Endothelial cell of umbilical vein (primary cell): ENCODE data around the gene DDIT4.

Experiments
- CTCF ChIP-seq, 2 donors: IDR thresholded peaks; 1 replicate in 1 of 2; 2 replicates in 1 of 2; pipeline ENCODE4 v1.5.1; 2011; ENCODE audit warnings: low read length in 2 of 2, mild to moderate bottlenecking in 2 of 2, moderate library complexity in 2 of 2, control low read depth in 1 of 2, inconsistent platforms in 1 of 2, low read depth in 1 of 2; ENCODE audit not compliant: insufficient read depth in 1 of 2; ENCODE audit errors: extremely low read depth in 1 of 2
- POLR2A ChIP-seq: IDR thresholded peaks from 2 replicates; pipeline ENCODE4 v1.6.1; 2012; ENCODE audit warnings: low read depth, mild to moderate bottlenecking, control low read depth, low read length
- POLR2AphosphoS5 ChIP-seq: IDR thresholded peaks from 2 replicates; pipeline ENCODE4 v1.6.1; 2012; ENCODE audit warnings: low read depth, mild to moderate bottlenecking, control low read depth, low read length, moderate library complexity; ENCODE audit not compliant: insufficient read depth

GRCh38 chr10:72285972-72286521, 12.3 kb downstream of the DDIT4 start:
- TF ChIP-seq CTCF (IDR thresholded peaks at IDR 0.05; ENCODE audit: extremely low read depth in 1 of 2, insufficient read depth in 1 of 2, low read depth in 1 of 2, low read length in 2 of 2) (no peak), POLR2AphosphoS5 (no peak), POLR2A (no peak)
